Right atrium auricular region (tissue), 2 donors: Measurements from ENCODE around the gene XXYLT1. TPM values are rescaled to one million over a fixed set of nuclear protein-coding genes. Genes with fewer than 3 reads are reported as not detected.
"Not testable (repeated sequence)": the region's sequence is repeated elsewhere in the genome, so short reads cannot be mapped to it uniquely, and the experiment has no call there.

ENCODE experiments used
- DNase-seq: peaks from one replicate; pipeline ENCODE4 v3.0.0-alpha.2; 2019; ENCODE audit warnings: low spot score
- H3K27ac ChIP-seq, 2 donors: fragments of 200-600 bp; sonication (generic); 1 replicate in 1 of 2; 2 replicates in 1 of 2; pipeline ENCODE4 v1.5.1; 2016 to 2019
- H3K27me3 ChIP-seq, 2 donors: fragments of 200-600 bp; sonication (generic); one replicate each; pipeline versions ENCODE4 v1.5.1 to v1.6.0; 2017 to 2019
- H3K36me3 ChIP-seq: fragments of 200-600 bp; sonication (generic); one replicate; pipeline ENCODE4 v1.5.1; 2016
- H3K4me1 ChIP-seq, 2 donors: fragments of 200-600 bp; sonication (generic); one replicate each; pipeline versions ENCODE4 v1.5.1 to v1.6.0; 2017 to 2019
- H3K4me3 ChIP-seq, 2 donors: fragments of 200-600 bp; sonication (generic); 1 replicate in 1 of 2; 2 replicates in 1 of 2; pipeline ENCODE4 v1.5.1; 2017 to 2019; ENCODE audit warnings: mild to moderate bottlenecking in 1 of 2, moderate library complexity in 1 of 2
- H3K9me3 ChIP-seq, 2 donors: fragments of 200-600 bp; sonication (generic); one replicate each; pipeline ENCODE4 v1.5.1; 2019
- CTCF ChIP-seq, 2 donors: fragments of 200-600 bp; sonication (generic); IDR thresholded peaks; one replicate each; pipeline ENCODE4 v1.5.1; 2019; ENCODE audit warnings: antibody characterized with exemption in 2 of 2
- total RNA-seq, 2 donors: library from RNA; depleted of rRNA; stranded (reverse); fragments of >200 nt; gene quantifications; one replicate each; pipeline ENCODE4 v1.1.0, GENCODE V29; 2016

XXYLT1 gene
- total RNA-seq, 2 donors from 2014 or later: 4.6 to 6.7 TPM

- no peak for TF ChIP-seq CTCF (IDR thresholded peaks at IDR 0.05)
- H3K4me3 ChIP-seq: no peak overlapping the region
- H3K4me1 ChIP-seq: peaks cover 0 to 9% of the 10 kb centered on the region in 2 donors
- H3K27ac ChIP-seq: no peak overlapping the region
- no peak for DNase-seq
- no peaks in the 10 kb centered on the region for H3K36me3 ChIP-seq
- H3K27me3 ChIP-seq: no peaks in the 10 kb centered on the region
- H3K9me3 ChIP-seq: no peaks in the 10 kb centered on the region
These were observed 212.0 kb downstream of the XXYLT1 start for GRCh38 chr3:195059006-195059350.

DNA sequence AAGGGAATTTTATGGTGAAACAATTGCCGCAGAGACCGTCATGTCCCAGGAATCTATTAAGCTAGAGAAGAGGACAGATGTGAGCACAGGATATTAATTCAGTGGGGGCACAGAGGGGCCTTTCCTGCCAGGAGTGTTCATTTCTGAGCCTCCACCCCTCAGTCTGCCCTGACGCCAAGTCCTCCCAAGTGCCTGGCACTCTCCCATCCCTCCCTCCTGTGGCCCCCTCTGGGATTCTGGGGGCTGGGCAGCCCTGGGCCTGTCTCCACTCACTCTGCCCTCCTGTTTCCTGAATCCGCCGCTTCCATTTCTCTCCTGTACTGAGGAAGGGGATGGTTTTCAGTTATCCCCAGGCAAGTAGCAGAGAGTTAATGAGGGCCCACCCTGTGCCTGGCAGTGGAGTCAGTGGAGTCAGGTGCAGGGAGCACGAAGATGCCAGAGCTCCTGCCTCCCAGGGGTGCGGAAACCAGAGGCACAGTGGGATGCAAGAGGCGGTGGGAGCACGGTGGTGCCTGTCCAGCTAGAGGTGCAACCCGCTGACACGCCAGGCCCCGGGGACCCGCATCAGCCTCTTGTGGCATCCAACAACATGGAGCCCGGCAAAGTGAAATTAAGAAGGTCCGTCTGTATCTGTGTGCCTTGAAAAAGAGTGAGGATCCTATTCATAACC, 212.5 kb downstream of the XXYLT1 start:
- DNase-seq: no peak
- no peak for TF ChIP-seq CTCF (IDR thresholded peaks at IDR 0.05)
- Histone ChIP-seq H3K27ac (no peak overlapping the region), H3K27me3 (no peaks in the 10 kb centered on the region), H3K9me3 (no peaks in the 10 kb centered on the region), H3K4me1 (peaks cover 0 to 7% of the 10 kb centered on the region in 2 donors), H3K4me3 (no peak overlapping the region), H3K36me3 (no peaks in the 10 kb centered on the region)

- Histone ChIP-seq H3K27ac (no peak overlapping the region), H3K36me3 (no peaks in the 10 kb centered on the region), H3K9me3 (no peaks in the 10 kb centered on the region), H3K4me3 (no peak overlapping the region), H3K4me1 (peaks cover 0 to 7% of the 10 kb centered on the region in 2 donors), H3K27me3 (no peaks in the 10 kb centered on the region)
- no peak for TF ChIP-seq CTCF (IDR thresholded peaks at IDR 0.05)
- DNase-seq: no peak
These were observed 213.2 kb downstream of the XXYLT1 start for GRCh38 chr3:195057716-195058115.

- peaks cover 0 to 7% of the 10 kb centered on the region in 2 donors for H3K4me1 ChIP-seq
- no peaks in the 10 kb centered on the region for H3K9me3 ChIP-seq
- no peak for DNase-seq
- no peak overlapping the region for H3K27ac ChIP-seq
- no peak overlapping the region for H3K4me3 ChIP-seq
- no peaks in the 10 kb centered on the region for H3K36me3 ChIP-seq
- H3K27me3 ChIP-seq: no peaks in the 10 kb centered on the region
- TF ChIP-seq CTCF (IDR thresholded peaks at IDR 0.05): no peak
These were observed 214.5 kb downstream of the XXYLT1 start for GRCh38 chr3:195056506-195056905.

GRCh38 chr3:195054311-195054710, 216.6 kb downstream of the XXYLT1 start:
- no peak overlapping the region for H3K27ac ChIP-seq
- H3K4me1 ChIP-seq: peaks cover 0 to 2% of the 10 kb centered on the region in 2 donors
- DNase-seq: no peak
- H3K36me3 ChIP-seq: no peaks in the 10 kb centered on the region
- TF ChIP-seq CTCF (IDR thresholded peaks at IDR 0.05): no peak
- no peaks in the 10 kb centered on the region for H3K9me3 ChIP-seq
- no peak overlapping the region for H3K4me3 ChIP-seq
- H3K27me3 ChIP-seq: no peaks in the 10 kb centered on the region

GRCh38 chr3:195052939-195053338, 218.0 kb downstream of the XXYLT1 start:
- no peak overlapping the region for H3K27ac ChIP-seq
- H3K36me3 ChIP-seq: no peaks in the 10 kb centered on the region
- no peaks in the 10 kb centered on the region for H3K27me3 ChIP-seq
- H3K4me1 ChIP-seq: peaks cover 0 to 5% of the 10 kb centered on the region in 2 donors
- H3K4me3 ChIP-seq: no peak overlapping the region
- no peaks in the 10 kb centered on the region for H3K9me3 ChIP-seq
- TF ChIP-seq CTCF (IDR thresholded peaks at IDR 0.05): no peak
- DNase-seq: no peak

DNA sequence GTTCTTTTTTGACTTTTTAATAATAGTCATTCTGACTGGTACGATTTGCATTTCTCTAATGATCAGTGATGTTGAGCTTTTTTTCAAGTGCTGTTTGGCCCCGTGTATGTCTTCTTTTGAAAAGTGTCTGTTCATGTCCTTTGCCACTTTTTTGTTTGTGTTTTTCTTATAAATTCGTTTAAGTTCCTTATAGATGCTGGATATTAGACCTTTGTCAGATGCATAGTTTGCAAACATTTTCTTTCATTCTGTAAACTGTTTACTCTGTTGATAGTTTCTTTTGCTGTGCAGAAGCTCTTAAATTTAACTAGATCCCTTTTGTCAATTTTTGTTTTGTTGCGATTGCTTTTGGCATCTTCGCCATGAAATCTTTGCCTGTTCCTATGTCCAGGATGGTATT, 220.7 kb downstream of the XXYLT1 start:
- not testable (repeated sequence) for H3K27ac ChIP-seq, H3K4me3 ChIP-seq, H3K4me1 ChIP-seq, H3K36me3 ChIP-seq, H3K27me3 ChIP-seq, H3K9me3 ChIP-seq, DNase-seq
